Activated CD4-positive, alpha-beta T cell treated with anti-CD3 and anti-CD28 coated beads, Interleukin-10, Interleukin-2, amounts not matched to agents 100 ng/mL and 50 ng/mL, durations not matched to agents 16 hours and 8 hours (primary cell): ENCODE measurements around the gene EXOG.

Experiments used
- DNase-seq: peaks from one replicate; pipeline ENCODE4 v3.0.0-alpha.2; 2020

Gene EXOG

GRCh38 chr3:38515367-38515766 is 19.2 kb downstream of the EXOG start:
- no peak for DNase-seq

GRCh38 chr3:38516669-38517068 is 20.5 kb downstream of the EXOG start:
- no peak for DNase-seq

- DNase-seq = no peak
These were observed 22.9 kb downstream of the EXOG start for GRCh38 chr3:38519000-38519399.

GRCh38 chr3:38519651-38520050 is 23.5 kb downstream of the EXOG start:
- DNase-seq = peak; percentile 23

GRCh38 chr3:38521391-38521987 is 25.3 kb downstream of the EXOG start:
- DNase-seq = peak; percentile 63

GRCh38 chr3:38522002-38522401 is 25.9 kb downstream of the EXOG start:
- no peak for DNase-seq

GRCh38 chr3:38524141-38524739 is 28.1 kb downstream of the EXOG start:
- DNase-seq = no peak

- no peak for DNase-seq
These were observed 30.7 kb downstream of the EXOG start for GRCh38 chr3:38526792-38527191.

GRCh38 chr3:38528457-38528856 is 32.3 kb downstream of the EXOG start:
- DNase-seq = no peak

- DNase-seq = no peak
These were observed 36.4 kb downstream of the EXOG start for GRCh38 chr3:38532529-38532928.

- no peak for DNase-seq
These were observed 37.3 kb downstream of the EXOG start for GRCh38 chr3:38533285-38533976.

GRCh38 chr3:38534180-38534579 is 38.0 kb downstream of the EXOG start:
- DNase-seq = no peak

GRCh38 chr3:38534604-38535003 is 38.5 kb downstream of the EXOG start:
- DNase-seq = no peak

- no peak for DNase-seq
These were observed 40.5 kb downstream of the EXOG start for GRCh38 chr3:38536671-38537070.

GRCh38 chr3:38538773-38539353 is 42.7 kb downstream of the EXOG start:
- no peak for DNase-seq

- no peak for DNase-seq
These were observed 45.7 kb downstream of the EXOG start for GRCh38 chr3:38541806-38542205.

GRCh38 chr3:38542401-38543298 is 46.5 kb downstream of the EXOG start:
- no peak for DNase-seq

GRCh38 chr3:38543586-38543985 is 47.4 kb downstream of the EXOG start:
- no peak for DNase-seq

GRCh38 chr3:38544926-38545325 is 48.8 kb downstream of the EXOG start:
- DNase-seq = no peak

GRCh38 chr3:38545550-38545949 is 49.4 kb downstream of the EXOG start:
- DNase-seq = no peak

GRCh38 chr3:38545983-38546382 is 49.8 kb downstream of the EXOG start:
- DNase-seq = no peak

GRCh38 chr3:38548154-38548931 is 52.2 kb downstream of the EXOG start:
- DNase-seq = no peak
